SK-N-SH (cell line): ENCODE results near the gene MATN1. TPM values are rescaled to one million over a fixed set of nuclear protein-coding genes. Genes with fewer than 3 reads are reported as not detected.

Experiments used
- CTCF ChIA-PET: fragments of 300-600, 350-600 bp; formaldehyde crosslinking; extraction: SDS; loops from one replicate; lab custom pipeline; 2021; lab: Yijun Ruan, JAX
- POLR2A ChIA-PET: fragments of 350-600 bp; sonication (Branson Sonifier 250); formaldehyde crosslinking; extraction: SDS; loops from one replicate; lab custom pipeline; 2020; ENCODE audit warnings: antibody characterized with exemption, inconsistent platforms; lab: Yijun Ruan, JAX
- DNase-seq: peaks from one replicate; pipeline ENCODE4 v3.0.0; 2012
- H2AFZ ChIP-seq: fragments of 200-600 bp; sonication (generic); 2 replicates; pipeline ENCODE4 v1.8.1; 2016; ENCODE audit warnings: antibody characterized with exemption, mild to moderate bottlenecking, low read depth
- H3F3A ChIP-seq: fragments of 200-600 bp; sonication (generic); replicated peaks from 2 replicates; pipeline ENCODE3; 2016; ENCODE audit warnings: antibody characterized with exemption, mild to moderate bottlenecking; ENCODE audit not compliant: insufficient read depth
- H3K27ac ChIP-seq, 2 experiments: fragments of 200-500 bp in 1 of 2; fragments of 200-600 bp in 1 of 2; sonication (Bioruptor generic) in 1 of 2; sonication (generic), shearing (Covaris generic) in 1 of 2; 2 replicates each; pipeline versions ENCODE4 v1.5.1 to v1.6.1; 2014 to 2016; ENCODE audit warnings: low read depth in 2 of 2, inconsistent platforms in 1 of 2, low read length in 1 of 2, mild to moderate bottlenecking in 1 of 2, mixed read lengths in 1 of 2
- H3K27me3 ChIP-seq: fragments of 200-600 bp; sonication (generic), shearing (Covaris generic); 2 replicates; pipeline ENCODE4 v1.6.1; 2016; ENCODE audit warnings: mixed run types; ENCODE audit not compliant: insufficient read depth
- H3K36me3 ChIP-seq, 2 experiments: fragments of 200-500 bp in 1 of 2; fragments of 200-600 bp in 1 of 2; sonication (Bioruptor generic) in 1 of 2; sonication (generic) in 1 of 2; replicated peaks in 1 of 2; 2 replicates each; pipeline versions ENCODE3 to v1.5.1; 2014 to 2016; ENCODE audit warnings: low read length in 1 of 2, mild to moderate bottlenecking in 1 of 2; ENCODE audit not compliant: insufficient read depth in 2 of 2, control insufficient read depth in 1 of 2
- H3K4me1 ChIP-seq, 2 experiments: fragments of 200-500 bp in 1 of 2; fragments of 200-600 bp in 1 of 2; sonication (Bioruptor generic) in 1 of 2; sonication (generic), shearing (Covaris generic) in 1 of 2; 2 replicates each; pipeline versions ENCODE4 v1.5.1 to v1.6.1; 2014 to 2016; ENCODE audit warnings: low read depth in 1 of 2, low read length in 1 of 2, mixed run types in 1 of 2; ENCODE audit not compliant: insufficient read depth in 2 of 2, control insufficient read depth in 1 of 2
- H3K4me2 ChIP-seq: fragments of 200-600 bp; sonication (generic), shearing (Covaris generic); 2 replicates; pipeline ENCODE4 v1.6.1; 2017; ENCODE audit warnings: mixed run types
- H3K4me3 ChIP-seq, 2 experiments: fragments of 200-500 bp in 1 of 2; fragments of 200-600 bp in 1 of 2; sonication (Bioruptor generic) in 1 of 2; sonication (generic), shearing (Covaris generic) in 1 of 2; 2 replicates each; pipeline versions ENCODE4 v1.5.1 to v1.8.1; 2014 to 2016; ENCODE audit warnings: low read depth in 2 of 2, inconsistent platforms in 1 of 2, low read length in 1 of 2, mild to moderate bottlenecking in 1 of 2, mixed read lengths in 1 of 2, moderate library complexity in 1 of 2
- H3K79me2 ChIP-seq: fragments of 200-600 bp; sonication (generic); 2 replicates; pipeline ENCODE4 v1.8.1; 2017; ENCODE audit warnings: mild to moderate bottlenecking; ENCODE audit not compliant: insufficient read depth
- H3K9ac ChIP-seq: fragments of 200-600 bp; sonication (generic); 2 replicates; pipeline ENCODE4 v1.6.1; 2017; ENCODE audit warnings: mixed run types
- H3K9me2 ChIP-seq: fragments of 200-600 bp; sonication (generic); 2 replicates; pipeline ENCODE4 v1.6.1; 2017; ENCODE audit warnings: mixed run types
- H3K9me3 ChIP-seq: fragments of 200-600 bp; sonication (generic); 2 replicates; pipeline ENCODE4 v1.6.1; 2017; ENCODE audit warnings: mixed run types, mild to moderate bottlenecking, moderate library complexity
- H4K20me1 ChIP-seq: fragments of 200-600 bp; sonication (generic); 2 replicates; pipeline ENCODE4 v1.6.1; 2017; ENCODE audit warnings: mild to moderate bottlenecking, mixed run types; ENCODE audit not compliant: insufficient read depth
- CHD2 ChIP-seq: fragments of 150-350 bp; IDR thresholded peaks from 2 replicates; pipeline ENCODE4 v1.6.1; 2018; ENCODE audit warnings: low read length; ENCODE audit not compliant: partially characterized antibody
- CTCF ChIP-seq: fragments of 200-600 bp; sonication (generic); IDR thresholded peaks from 2 replicates; pipeline ENCODE4 v1.6.1; 2017; ENCODE audit warnings: antibody characterized with exemption, mild to moderate bottlenecking, moderate library complexity
- FOXJ3 ChIP-seq: sonication (generic); formaldehyde crosslinking; IDR thresholded peaks from 2 replicates; pipeline ENCODE4 v1.5.1; 2020; ENCODE audit warnings: mild to moderate bottlenecking, missing genetic modification reagents
- GABPA ChIP-seq: IDR thresholded peaks from 2 replicates; pipeline ENCODE4 v1.4.0; 2012; ENCODE audit warnings: low read depth, mild to moderate bottlenecking
- GATA2 ChIP-seq: sonication (generic); formaldehyde crosslinking; IDR thresholded peaks from 2 replicates; pipeline ENCODE4 v1.5.0; 2020; ENCODE audit warnings: mild to moderate bottlenecking, missing genetic modification reagents
- IRF3 ChIP-seq: fragments of 150-350 bp; IDR thresholded peaks from 2 replicates; pipeline ENCODE4 v1.6.1; 2016; ENCODE audit warnings: mild to moderate bottlenecking, low read depth, low read length
- MAX ChIP-seq: IDR thresholded peaks from 2 replicates; pipeline ENCODE4 v1.4.0; 2012; ENCODE audit warnings: low read depth
- MEF2A ChIP-seq: IDR thresholded peaks from 2 replicates; pipeline ENCODE4 v1.4.0; 2012; ENCODE audit warnings: low read depth, borderline replicate concordance
- MXI1 ChIP-seq: IDR thresholded peaks from 2 replicates; pipeline ENCODE4 v1.6.1; 2012; ENCODE audit warnings: mild to moderate bottlenecking, low read depth, low read length, improper control_type of control experiment
- NRF1 ChIP-seq: IDR thresholded peaks from 2 replicates; pipeline ENCODE4 v1.6.1; 2012; ENCODE audit warnings: low read depth, mild to moderate bottlenecking, low read length
- PBX3 ChIP-seq: IDR thresholded peaks from 2 replicates; pipeline ENCODE4; 2012
- POLR2AphosphoS5 ChIP-seq: IDR thresholded peaks from 2 replicates; pipeline ENCODE4 v1.6.1; 2012; ENCODE audit warnings: low read depth, low read length
- RAD21 ChIP-seq: IDR thresholded peaks from 2 replicates; pipeline ENCODE4 v1.6.1; 2012; ENCODE audit warnings: mild to moderate bottlenecking, low read length
- RCOR1 ChIP-seq: fragments of 150-350 bp; IDR thresholded peaks from 2 replicates; pipeline ENCODE4 v1.6.1; 2017; ENCODE audit warnings: antibody characterized with exemption, low read length
- REST ChIP-seq: IDR thresholded peaks from 2 replicates; pipeline ENCODE4 v1.6.1; 2012; ENCODE audit warnings: mild to moderate bottlenecking, low read depth, low read length, moderate library complexity
- RFX5 ChIP-seq: IDR thresholded peaks from 2 replicates; pipeline ENCODE4 v1.6.1; 2012; ENCODE audit warnings: mild to moderate bottlenecking, improper control_type of control experiment, low read length
- RXRA ChIP-seq: IDR thresholded peaks from 2 replicates; pipeline ENCODE4 v1.4.0; 2012; ENCODE audit warnings: low read depth, mild to moderate bottlenecking, borderline replicate concordance
- SMC3 ChIP-seq: IDR thresholded peaks from 2 replicates; pipeline ENCODE4 v1.6.1; 2012; ENCODE audit warnings: low read depth, low read length, improper control_type of control experiment
- TAF1 ChIP-seq: IDR thresholded peaks from 2 replicates; pipeline ENCODE4 v1.6.1; 2012; ENCODE audit warnings: low read depth, mild to moderate bottlenecking, low read length, moderate library complexity, borderline replicate concordance
- TCF12 ChIP-seq: IDR thresholded peaks from 2 replicates; pipeline ENCODE4 v1.4.0; 2012
- USF1 ChIP-seq: IDR thresholded peaks from 2 replicates; pipeline ENCODE4 v1.4.0; 2012; ENCODE audit warnings: low read depth, borderline replicate concordance
- WGBS: methylation state at CpG from one replicate; pipeline ENCODE4 v1.1.6; 2017; ENCODE audit warnings: low lambda C conversion rate; 5-methylcytosine and 5-hydroxymethylcytosine counted together
- polyA plus RNA-seq, 3 experiments: library from polyadenylated mRNA; depleted of rRNA; stranded (reverse); fragments of >200 nt; gene quantifications; 2 replicates each; pipeline ENCODE4 v1.2.3, GENCODE V29; 2012

The MATN1 gene
- polyA plus RNA-seq, 1 of the 3 experiments (the other 2 are of a cell fraction): 0.23 TPM

GRCh38 chr1:30707412-30708360 lies 15.7 kb downstream of the MATN1 start:
- Histone ChIP-seq H3K4me1 (peaks cover 0 to 16% of the 10 kb centered on the region in 2 experiments; a peak in 2 of 4 replicates), H2AFZ (no peak overlapping the region), H3K9me3 (no peaks in the 10 kb centered on the region), H4K20me1 (no peaks in the 10 kb centered on the region), H3K27ac (peak overlapping the region in 1 of 2 experiments; percentile 16; a peak in 1 of 4 replicates), H3F3A (no peaks in the 10 kb centered on the region), H3K4me3 (no peak overlapping the region; a peak in 1 of 4 replicates), H3K27me3 (no peaks in the 10 kb centered on the region; the same call in 1 of the 2 replicates), H3K9ac (no peak overlapping the region), H3K36me3 (no peaks in the 10 kb centered on the region), H3K4me2 (no peak overlapping the region), H3K9me2 (no peaks in the 10 kb centered on the region), H3K79me2 (no peaks in the 10 kb centered on the region)
- TF ChIP-seq FOXJ3 (CRISPR knock-in tag) (no peak), NRF1 (no peak), RCOR1 (no peak; the same call in 1 of the 2 replicates), SMC3 (peak; percentile 96), GATA2 (CRISPR knock-in tag) (no peak), RAD21 (peak; percentile 100), PBX3 (no peak), RXRA (no peak), IRF3 (no peak), REST (no peak), RFX5 (no peak), CTCF (peak; percentile 92), MAX (no peak), GABPA (no peak), MXI1 (no peak), MEF2A (no peak), TCF12 (no peak), USF1 (no peak), CHD2 (peak; percentile 89), POLR2AphosphoS5 (no peak), TAF1 (no peak)
- 53% methylated on average over 15 of the region's 16 CpGs for WGBS
- CTCF ChIA-PET: interaction anchor here (0.6 to 3.6 kb wide), 51 partner anchors 9 to 1673 kb away, joined by 3 to 26 read pairs (median 3); partner anchors contain the start of gene PTPRU
- POLR2A ChIA-PET: interaction anchor here (0.5 to 0.8 kb wide), 2 partner anchors 935 to 1526 kb away, joined by 3 to 4 read pairs; partner anchors contain the start of gene SRSF4
- DNase-seq: peak; percentile 90
